ENCODE measurements around the gene IL15. TPM values are rescaled to one million over a fixed set of nuclear protein-coding genes. Genes with fewer than 3 reads are reported as not detected.
"Not testable (repeated sequence)": the region's sequence is repeated elsewhere in the genome, so short reads cannot be mapped to it uniquely, and the experiment has no call there.

Gene IL15
- total and polyA plus RNA-seq, 4 donors = 4.7 to 12.5 (median 8.1) TPM

GRCh38 chr4:141599853-141600252 is 36.5 kb upstream of the IL15 start:
- WGBS, 2 donors = 68 to 72% methylated on average over 3 of the region's 3 CpGs
- H3K9me3 ChIP-seq (ENCODE audit: control insufficient read depth in 4 of 4, insufficient read depth in 3 of 4, low read length in 3 of 4) = no peaks in the 10 kb centered on the region
- no peak for ATAC-seq (ENCODE audit: insufficient read depth, low FRiP score)
- TF ChIP-seq CTCF (IDR thresholded peaks at IDR 0.05; ENCODE audit: control extremely low read depth, extremely low read depth) = no peak
- H3K4me3 ChIP-seq = no peak overlapping the region
- H3K36me3 ChIP-seq (ENCODE audit: control insufficient read depth in 4 of 4, insufficient read depth in 4 of 4, low read length in 4 of 4) = no peaks in the 10 kb centered on the region
- DNase-seq = no peak
- H3K4me1 ChIP-seq (ENCODE audit: control insufficient read depth in 5 of 5, insufficient read depth in 5 of 5, low read length in 5 of 5) = no peaks in the 10 kb centered on the region
- no peak overlapping the region for H3K9ac ChIP-seq (ENCODE audit: insufficient read depth in 1 of 2, low read length in 2 of 2)
- H3K27ac ChIP-seq (ENCODE audit: low read depth in 1 of 2, low read length in 1 of 2) = no peak overlapping the region
- no peaks in the 10 kb centered on the region for H3K27me3 ChIP-seq (ENCODE audit: control insufficient read depth in 3 of 3, insufficient read depth in 3 of 3, low read length in 2 of 3)

DNA sequence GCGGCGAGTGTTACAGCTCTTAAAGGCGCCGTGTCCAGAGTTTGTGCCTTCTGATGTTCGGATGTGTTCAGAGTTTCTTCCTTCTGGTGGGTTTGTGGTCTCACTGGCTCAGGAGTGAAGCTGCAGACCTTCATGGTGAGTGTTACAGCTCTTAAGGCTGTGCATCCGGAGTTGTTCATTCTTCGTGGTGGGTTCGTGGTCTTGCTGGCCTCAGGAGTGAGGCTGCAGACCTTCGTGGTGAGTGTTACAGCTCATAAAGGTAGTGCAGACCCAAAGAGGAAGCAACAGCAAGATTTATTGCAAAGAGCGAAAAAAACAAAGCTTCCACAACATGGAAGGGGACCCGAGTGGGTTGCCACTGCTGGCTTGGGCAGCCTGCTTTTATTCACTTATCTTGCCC is 31.7 kb upstream of the IL15 start:
- H3K4me1 ChIP-seq (ENCODE audit: control insufficient read depth in 5 of 5, insufficient read depth in 5 of 5, low read length in 5 of 5); H3K4me3 ChIP-seq; H3K27ac ChIP-seq (ENCODE audit: low read depth in 1 of 2, low read length in 1 of 2); ATAC-seq (ENCODE audit: insufficient read depth, low FRiP score); H3K36me3 ChIP-seq (ENCODE audit: control insufficient read depth in 4 of 4, insufficient read depth in 4 of 4, low read length in 4 of 4); H3K27me3 ChIP-seq (ENCODE audit: control insufficient read depth in 3 of 3, insufficient read depth in 3 of 3, low read length in 2 of 3); H3K9ac ChIP-seq (ENCODE audit: insufficient read depth in 1 of 2, low read length in 2 of 2); H3K9me3 ChIP-seq (ENCODE audit: control insufficient read depth in 4 of 4, insufficient read depth in 3 of 4, low read length in 3 of 4); DNase-seq: not testable (repeated sequence)
- 31 to 60% methylated on average over 11 of the region's 11 CpGs for WGBS, 2 donors

DNA sequence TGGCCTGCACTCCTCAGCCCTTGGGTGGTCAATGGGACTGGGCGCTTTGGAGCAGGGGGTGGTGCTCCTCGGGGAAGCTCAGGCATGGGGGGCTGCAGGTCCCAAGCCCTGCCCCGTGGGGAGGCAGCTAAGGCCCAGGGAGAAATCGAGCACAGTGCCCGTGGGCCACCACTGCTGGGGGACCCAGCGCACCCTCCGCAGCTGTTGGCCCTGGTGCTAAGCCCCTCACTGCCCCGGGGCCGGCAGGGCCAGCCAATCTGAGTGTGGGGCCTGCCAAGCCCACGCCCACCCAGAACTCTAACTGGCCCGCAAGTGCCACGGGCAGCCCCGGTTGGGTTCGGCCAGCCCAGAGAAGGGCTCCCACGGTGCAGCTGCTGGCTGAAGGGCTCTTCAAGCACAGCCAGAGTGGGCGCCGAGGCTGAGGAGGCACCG is 30.9 kb upstream of the IL15 start:
- Histone ChIP-seq H3K4me1 (ENCODE audit: control insufficient read depth in 5 of 5, insufficient read depth in 5 of 5, low read length in 5 of 5) (peaks cover 0 to 2% (median 0%) of the 10 kb centered on the region in 5 donors), H3K27ac (ENCODE audit: low read depth in 1 of 2, low read length in 1 of 2) (no peak overlapping the region), H3K36me3 (ENCODE audit: control insufficient read depth in 4 of 4, insufficient read depth in 4 of 4, low read length in 4 of 4) (no peaks in the 10 kb centered on the region), H3K27me3 (ENCODE audit: control insufficient read depth in 3 of 3, insufficient read depth in 3 of 3, low read length in 2 of 3) (no peaks in the 10 kb centered on the region), H3K9me3 (ENCODE audit: control insufficient read depth in 4 of 4, insufficient read depth in 3 of 4, low read length in 3 of 4) (peaks cover 0 to 4% (median 0%) of the 10 kb centered on the region in 4 donors), H3K4me3 (no peak overlapping the region), H3K9ac (ENCODE audit: insufficient read depth in 1 of 2, low read length in 2 of 2) (no peak overlapping the region)
- TF ChIP-seq CTCF (IDR thresholded peaks at IDR 0.05; ENCODE audit: control extremely low read depth, extremely low read depth) = no peak
- no peak for DNase-seq
- 92 to 93% methylated on average over 18 of the region's 18 CpGs for WGBS, 2 donors
- ATAC-seq (ENCODE audit: insufficient read depth, low FRiP score) = no peak

DNA sequence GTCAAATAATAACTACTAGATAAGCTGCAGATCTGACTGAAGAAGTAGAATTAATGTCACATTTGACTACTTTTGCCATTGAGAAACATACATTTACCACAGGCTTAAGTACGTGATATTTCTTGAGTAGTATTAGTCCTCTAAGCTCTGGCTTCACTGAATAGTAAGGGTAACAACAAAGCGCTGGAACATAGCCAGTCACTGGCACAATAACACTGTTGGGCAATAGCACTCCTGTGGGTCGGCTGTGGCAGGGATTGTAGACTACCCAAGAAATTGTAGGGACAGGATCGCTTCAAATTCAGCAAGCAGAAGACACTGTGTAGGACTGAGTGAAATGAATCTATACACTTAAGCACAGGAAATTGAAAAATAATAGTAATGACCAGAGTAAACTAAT is 27.1 kb upstream of the IL15 start:
- Histone ChIP-seq H3K9me3 (ENCODE audit: control insufficient read depth in 4 of 4, insufficient read depth in 3 of 4, low read length in 3 of 4) (peaks cover 0 to 4% (median 0%) of the 10 kb centered on the region in 4 donors), H3K36me3 (ENCODE audit: control insufficient read depth in 4 of 4, insufficient read depth in 4 of 4, low read length in 4 of 4) (no peaks in the 10 kb centered on the region), H3K27me3 (ENCODE audit: control insufficient read depth in 3 of 3, insufficient read depth in 3 of 3, low read length in 2 of 3) (no peaks in the 10 kb centered on the region), H3K4me3 (no peak overlapping the region), H3K27ac (ENCODE audit: low read depth in 1 of 2, low read length in 1 of 2) (no peak overlapping the region), H3K9ac (ENCODE audit: insufficient read depth in 1 of 2, low read length in 2 of 2) (no peak overlapping the region), H3K4me1 (ENCODE audit: control insufficient read depth in 5 of 5, insufficient read depth in 5 of 5, low read length in 5 of 5) (peaks cover 0 to 2% (median 0%) of the 10 kb centered on the region in 5 donors)
- WGBS, 2 donors = 56 to 64% methylated on average over 4 of the region's 4 CpGs
- TF ChIP-seq CTCF (IDR thresholded peaks at IDR 0.05; ENCODE audit: control extremely low read depth, extremely low read depth) = no peak
- DNase-seq (peak in 2 of 3 donors; percentile 3 to 37), ATAC-seq (ENCODE audit: insufficient read depth, low FRiP score) (peak; percentile 34)

All from lung (tissue), 12 donors.